NB4 (cell line): ENCODE data around the gene OLFM1.

Experiments
- CTCF ChIP-seq: IDR thresholded peaks from one replicate; pipeline ENCODE4 v1.5.1; 2012; ENCODE audit warnings: low read depth, low read length
- MAX ChIP-seq: IDR thresholded peaks from 2 replicates; pipeline ENCODE4 v1.6.1; 2011; ENCODE audit warnings: low read depth, low read length
- POLR2A ChIP-seq: IDR thresholded peaks from 2 replicates; pipeline ENCODE4 v1.6.1; 2011; ENCODE audit warnings: mild to moderate bottlenecking; ENCODE audit not compliant: insufficient read length; ENCODE audit errors: extremely low read depth

- TF ChIP-seq MAX (no peak), CTCF (no peak), POLR2A (no peak)
These were observed 15.6 kb downstream of the OLFM1 start for GRCh38 chr9:135103001-135103446.
